Hepatocyte (in vitro differentiated cells): Measurements from ENCODE around the gene ARMC2. TPM values are rescaled to one million over a fixed set of nuclear protein-coding genes. Genes with fewer than 3 reads are reported as not detected.

Experiments
- DNase-seq: peaks from one replicate; pipeline ENCODE4 v3.0.0-alpha.2; 2016; ENCODE audit warnings: low spot score
- H2AFZ ChIP-seq: fragments of 200-600 bp; sonication (generic); 2 replicates; pipeline ENCODE4 v1.6.0; 2016; ENCODE audit warnings: antibody characterized with exemption, mild to moderate bottlenecking
- H3K27ac ChIP-seq: fragments of 200-600 bp; sonication (generic); 2 replicates; pipeline ENCODE4 v1.5.1; 2016; ENCODE audit warnings: mild to moderate bottlenecking
- H3K27me3 ChIP-seq: fragments of 200-600 bp; sonication (generic); 2 replicates; pipeline ENCODE4 v1.6.1; 2016
- H3K36me3 ChIP-seq: fragments of 200-600 bp; sonication (generic); replicated peaks from 2 replicates; pipeline ENCODE4 v1.5.1; 2016; ENCODE audit warnings: low read depth; ENCODE audit not compliant: insufficient read depth
- H3K4me1 ChIP-seq: fragments of 200-600 bp; sonication (generic); 2 replicates; pipeline ENCODE4 v1.5.1; 2016; ENCODE audit warnings: mild to moderate bottlenecking, moderate library complexity; ENCODE audit not compliant: insufficient read depth
- H3K4me2 ChIP-seq: fragments of 200-600 bp; sonication (generic); 2 replicates; pipeline ENCODE4 v1.6.0; 2016
- H3K4me3 ChIP-seq: fragments of 200-600 bp; sonication (generic); 2 replicates; pipeline ENCODE4 v1.5.1; 2016; ENCODE audit warnings: mild to moderate bottlenecking
- H3K79me2 ChIP-seq: fragments of 200-600 bp; sonication (generic); 2 replicates; pipeline ENCODE4 v1.6.0; 2017; ENCODE audit warnings: mild to moderate bottlenecking
- H3K9me2 ChIP-seq: fragments of 200-600 bp; sonication (generic); replicated peaks from 2 replicates; pipeline ENCODE4 v1.6.0; 2017; ENCODE audit warnings: mild to moderate bottlenecking; ENCODE audit not compliant: insufficient read depth
- H3K9me3 ChIP-seq: fragments of 200-600 bp; sonication (generic); 2 replicates; pipeline ENCODE4 v1.5.1; 2016; ENCODE audit warnings: low read depth, mild to moderate bottlenecking
- H4K20me1 ChIP-seq: fragments of 200-600 bp; sonication (generic); 2 replicates; pipeline ENCODE4 v1.6.0; 2016; ENCODE audit warnings: mild to moderate bottlenecking; ENCODE audit not compliant: insufficient read depth, poor library complexity, severe bottlenecking
- CTCF ChIP-seq: fragments of 200-600 bp; sonication (generic); IDR thresholded peaks from 2 replicates; pipeline ENCODE4 v1.5.1; 2016; ENCODE audit warnings: antibody characterized with exemption, mild to moderate bottlenecking; ENCODE audit not compliant: poor library complexity
- EZH2 ChIP-seq: fragments of 200-600 bp; sonication (generic); IDR thresholded peaks from 2 replicates; pipeline ENCODE4 v1.6.1; 2016; ENCODE audit warnings: antibody characterized with exemption, mild to moderate bottlenecking, borderline replicate concordance
- EZH2phosphoT487 ChIP-seq: fragments of 200-600 bp; sonication (generic); IDR thresholded peaks from one replicate; pipeline ENCODE4 v1.6.1; 2018; ENCODE audit warnings: antibody characterized with exemption, mild to moderate bottlenecking, low read depth, moderate library complexity; ENCODE audit not compliant: unreplicated experiment, severe bottlenecking
- WGBS: methylation state at CpG from one replicate; pipeline ENCODE4 v1.1.6; 2016; ENCODE audit warnings: low lambda C conversion rate; ENCODE audit errors: missing lambda C conversion rate; 5-methylcytosine and 5-hydroxymethylcytosine counted together
- polyA plus RNA-seq: library from polyadenylated mRNA; unstranded; fragments of >200 nt; fragmentation: Nextera tagmentation; extraction: Ambion mirVana; gene quantifications from 2 replicates; pipeline ENCODE4 v1.2.1, GENCODE V29; 2016
- total RNA-seq: library from RNA; depleted of rRNA; stranded (reverse); fragments of >200 nt; gene quantifications from 2 replicates; pipeline ENCODE4 v1.2.3, GENCODE V29; 2014

Gene ARMC2
- total and polyA plus RNA-seq, 2 experiments from 2014 or later: 2.8 to 4.8 TPM

DNA sequence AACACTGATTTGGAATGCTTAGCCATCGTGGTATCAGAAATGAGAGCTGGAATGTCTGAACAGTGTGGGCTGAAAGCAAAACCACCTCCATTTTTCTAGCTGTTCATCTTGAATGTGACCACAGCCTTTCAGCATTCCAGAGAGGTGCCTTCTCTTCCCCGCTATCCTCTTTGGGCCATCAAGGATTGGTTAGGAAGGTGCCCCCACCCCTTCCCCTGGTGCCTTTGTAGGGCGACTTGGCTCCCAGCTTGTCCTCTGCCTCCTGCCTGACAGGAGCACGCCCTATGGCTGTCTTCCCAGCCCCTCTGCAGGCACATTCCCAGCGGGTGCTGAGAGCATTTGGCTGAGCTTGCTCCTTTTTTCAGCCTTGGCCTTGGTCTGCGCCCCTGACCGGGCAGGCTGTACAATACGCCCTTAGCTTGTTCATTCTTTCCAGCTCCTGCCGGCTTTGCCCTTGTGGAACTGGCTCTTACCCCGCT, 97.5 kb downstream of the ARMC2 start:
- Histone ChIP-seq H3K27ac (peak overlapping the region; percentile 86), H2AFZ (no peak overlapping the region), H3K27me3 (no peaks in the 10 kb centered on the region), H4K20me1 (no peaks in the 10 kb centered on the region), H3K9me3 (no peaks in the 10 kb centered on the region), H3K4me1 (peaks cover 34% of the 10 kb centered on the region), H3K9me2 (no peaks in the 10 kb centered on the region), H3K36me3 (no peaks in the 10 kb centered on the region), H3K4me2 (peak overlapping the region; percentile 56), H3K4me3 (no peak overlapping the region), H3K79me2 (no peaks in the 10 kb centered on the region)
- no peak for DNase-seq
- no peak for TF ChIP-seq CTCF
- 83% methylated on average over 10 of the region's 10 CpGs for WGBS

GRCh38 chr6:108946695-108947094, 98.5 kb downstream of the ARMC2 start:
- Histone ChIP-seq H3K4me1 (peaks cover 29% of the 10 kb centered on the region), H3K9me2 (no peaks in the 10 kb centered on the region), H3K27ac (peak overlapping the region; percentile 86), H4K20me1 (no peaks in the 10 kb centered on the region), H3K4me2 (no peak overlapping the region), H3K9me3 (no peaks in the 10 kb centered on the region), H3K4me3 (no peak overlapping the region), H3K27me3 (no peaks in the 10 kb centered on the region), H3K36me3 (no peaks in the 10 kb centered on the region), H3K79me2 (no peaks in the 10 kb centered on the region), H2AFZ (no peak overlapping the region)
- TF ChIP-seq CTCF (no peak), EZH2phosphoT487 (no peak), EZH2 (no peak)
- no peak for DNase-seq
- WGBS: 71% methylated on average over 3 of the region's 3 CpGs

DNA sequence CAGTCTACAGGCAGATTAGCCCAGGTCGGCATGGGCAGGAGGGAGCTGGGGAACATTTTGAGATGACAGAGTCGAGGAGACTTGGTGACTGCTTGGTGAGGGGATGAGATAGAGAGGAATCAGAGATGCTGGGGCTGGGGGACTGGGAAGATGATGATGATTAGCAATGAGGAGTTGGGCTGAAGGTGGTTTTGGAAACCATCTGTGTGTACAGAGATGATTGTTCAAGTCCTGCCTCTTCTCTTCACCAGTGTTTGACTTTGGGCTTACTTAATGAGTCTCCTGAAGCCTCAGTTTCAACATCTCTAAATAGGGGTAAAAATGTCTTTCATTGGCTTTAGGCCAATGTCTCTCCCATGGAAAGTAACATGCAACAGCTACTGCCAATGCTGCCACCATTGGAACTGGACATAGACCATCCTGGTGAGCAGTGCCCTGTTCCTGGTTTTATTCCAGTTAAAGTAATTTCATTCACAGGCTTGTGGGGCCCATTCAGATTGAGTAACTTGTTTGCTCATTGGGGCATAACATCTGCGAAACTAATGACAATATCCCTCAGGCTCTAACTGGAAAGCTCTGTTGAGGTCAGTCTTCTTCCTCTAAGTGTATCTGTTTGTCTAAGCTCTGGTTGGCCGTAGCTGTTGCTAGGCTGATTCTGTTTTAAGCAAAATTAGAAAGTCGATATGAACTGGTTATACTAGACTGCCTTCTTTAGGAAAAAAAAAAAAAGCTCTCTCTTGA, 99.1 kb downstream of the ARMC2 start:
- Histone ChIP-seq H3K27me3 (no peaks in the 10 kb centered on the region), H3K27ac (peak overlapping the region; percentile 86), H3K36me3 (no peaks in the 10 kb centered on the region), H3K4me2 (no peak overlapping the region), H3K79me2 (no peaks in the 10 kb centered on the region), H3K9me3 (no peaks in the 10 kb centered on the region), H3K4me3 (no peak overlapping the region), H3K9me2 (no peaks in the 10 kb centered on the region), H4K20me1 (no peaks in the 10 kb centered on the region), H3K4me1 (peaks cover 34% of the 10 kb centered on the region), H2AFZ (no peak overlapping the region)
- TF ChIP-seq EZH2phosphoT487 (no peak), CTCF (no peak), EZH2 (no peak)
- peak; percentile 58 for DNase-seq
- WGBS: 72% methylated on average over 5 of the region's 5 CpGs
